WTC11 (cell line): Measurements from ENCODE around the gene CDC42EP4. TPM values are rescaled to one million over a fixed set of nuclear protein-coding genes. Genes with fewer than 3 reads are reported as not detected.

Experiments
- ATAC-seq: fragments of 200-7000 bp; cut with Tn5 transposase; 2 replicates; pipeline ENCODE4 v1.10.0; 2021; ENCODE audit warnings: mild to moderate bottlenecking, moderate library complexity
- CTCF ChIA-PET: fragments of 300-600 bp; sonication (Branson Sonifier 250); formaldehyde crosslinking; loops from one replicate; lab custom pipeline; 2021; ENCODE audit warnings: antibody characterized with exemption; lab: Charles Lee
- POLR2A ChIA-PET: fragments of 350-600 bp; sonication (Branson Sonifier 250); formaldehyde crosslinking; loops from one replicate; lab custom pipeline; 2021; ENCODE audit warnings: antibody characterized with exemption; lab: Charles Lee
- DNase-seq: peaks from one replicate; pipeline ENCODE4 v3.0.0; 2021; ENCODE audit warnings: low spot score
- H3K27ac Mint-ChIP-seq: 2 replicates; pipeline ENCODE4 v1.8.0; 2021; ENCODE audit warnings: mixed read lengths
- H3K27me3 Mint-ChIP-seq: 2 replicates; pipeline ENCODE4 v1.8.0; 2021; ENCODE audit warnings: low read depth, mild to moderate bottlenecking, moderate library complexity, mixed read lengths
- H3K36me3 Mint-ChIP-seq: 2 replicates; pipeline ENCODE4 v1.8.0; 2021; ENCODE audit warnings: mixed read lengths
- H3K4me1 Mint-ChIP-seq: 2 replicates; pipeline ENCODE4 v1.8.0; 2022; ENCODE audit warnings: mixed read lengths
- H3K4me3 Mint-ChIP-seq: 2 replicates; pipeline ENCODE4 v1.8.0; 2021; ENCODE audit warnings: mild to moderate bottlenecking, moderate library complexity, mixed read lengths
- H3K9me3 Mint-ChIP-seq: 2 replicates; pipeline ENCODE4 v1.8.0; 2021; ENCODE audit warnings: mixed read lengths
- ETV6 ChIP-seq: sonication (generic); formaldehyde crosslinking; IDR thresholded peaks from 2 replicates; pipeline ENCODE4 v1.8.1; 2022; ENCODE audit warnings: mild to moderate bottlenecking, missing genetic modification reagents
- FOXK1 ChIP-seq: sonication (generic); formaldehyde crosslinking; IDR thresholded peaks from 2 replicates; pipeline ENCODE4 v1.8.0; 2022; ENCODE audit warnings: mild to moderate bottlenecking, moderate library complexity, missing genetic modification reagents
- FOXP1 ChIP-seq: sonication (generic); formaldehyde crosslinking; IDR thresholded peaks from 2 replicates; pipeline ENCODE4 v1.8.0; 2022; ENCODE audit warnings: missing genetic modification reagents, mild to moderate bottlenecking, moderate library complexity, borderline replicate concordance
- MYBL2 ChIP-seq: sonication (generic); formaldehyde crosslinking; IDR thresholded peaks from 2 replicates; pipeline ENCODE4 v1.8.1; 2023; ENCODE audit warnings: mild to moderate bottlenecking, moderate library complexity, missing genetic modification reagents
- RELA ChIP-seq: sonication (generic); formaldehyde crosslinking; IDR thresholded peaks from 2 replicates; pipeline ENCODE4 v1.8.1; 2022; ENCODE audit warnings: missing genetic modification reagents, mild to moderate bottlenecking, borderline replicate concordance
- SMAD3 ChIP-seq: sonication (generic); formaldehyde crosslinking; IDR thresholded peaks from 2 replicates; pipeline ENCODE4 v1.8.0; 2022; ENCODE audit warnings: missing genetic modification reagents, mild to moderate bottlenecking, borderline replicate concordance
- SOX15 ChIP-seq: fragments of 250-450 bp; sonication (Bioruptor Pico); IDR thresholded peaks from 2 replicates; pipeline ENCODE4 v1.9.0; 2021; ENCODE audit warnings: mild to moderate bottlenecking
- SP1 ChIP-seq: sonication (generic); formaldehyde crosslinking; conservative IDR thresholded peaks from 2 replicates; pipeline ENCODE4 v1.8.1; 2022; ENCODE audit warnings: missing genetic modification reagents
- ZNF232 ChIP-seq: sonication (generic); formaldehyde crosslinking; IDR thresholded peaks from 2 replicates; pipeline ENCODE4 v1.8.0; 2022; ENCODE audit warnings: mild to moderate bottlenecking, missing genetic modification reagents
- ZNF263 ChIP-seq: sonication (generic); formaldehyde crosslinking; IDR thresholded peaks from 2 replicates; pipeline ENCODE4 v1.8.1; 2022; ENCODE audit warnings: low read depth, mild to moderate bottlenecking, moderate library complexity, missing genetic modification reagents
- ZNF423 ChIP-seq: fragments of 250-450 bp; sonication (Bioruptor Pico); IDR thresholded peaks from 2 replicates; pipeline ENCODE4 v2.1.2; 2022; ENCODE audit warnings: mild to moderate bottlenecking, moderate library complexity
- total RNA-seq: library from RNA; stranded (reverse); gene quantifications from 3 replicates; pipeline ENCODE4 v1.2.3, GENCODE V29; 2021
- TF ChIP-seq, protein P1 (sequence below): sonication (generic); formaldehyde crosslinking; IDR thresholded peaks from 2 replicates; pipeline ENCODE4 v1.8.0; 2022; ENCODE audit warnings: mild to moderate bottlenecking, missing genetic modification reagents
- TF ChIP-seq, protein P2 (sequence below): sonication (generic); formaldehyde crosslinking; IDR thresholded peaks from 2 replicates; pipeline ENCODE4 v1.8.1; 2022; ENCODE audit warnings: mild to moderate bottlenecking, missing genetic modification reagents, moderate library complexity, borderline replicate concordance
- TF ChIP-seq, protein P3 (sequence below): sonication (generic); formaldehyde crosslinking; IDR thresholded peaks from 2 replicates; pipeline ENCODE4 v1.8.0; 2022; ENCODE audit warnings: mild to moderate bottlenecking, missing genetic modification reagents
- TF ChIP-seq, protein P4 (sequence below): sonication (generic); formaldehyde crosslinking; IDR thresholded peaks from 2 replicates; pipeline ENCODE4 v1.8.1; 2022; ENCODE audit warnings: missing genetic modification reagents, borderline replicate concordance
- TF ChIP-seq, protein P5 (sequence below): sonication (generic); formaldehyde crosslinking; IDR thresholded peaks from 2 replicates; pipeline ENCODE4 v1.8.1; 2022; ENCODE audit warnings: mild to moderate bottlenecking, moderate library complexity, missing genetic modification reagents
- TF ChIP-seq, protein P6 (sequence below): sonication (generic); formaldehyde crosslinking; IDR thresholded peaks from 2 replicates; pipeline ENCODE4 v1.8.0; 2023; ENCODE audit warnings: mild to moderate bottlenecking, missing genetic modification reagents

CDC42EP4 gene
- total RNA-seq, 1 experiment from 2014 or later = 18.8 TPM

DNA sequence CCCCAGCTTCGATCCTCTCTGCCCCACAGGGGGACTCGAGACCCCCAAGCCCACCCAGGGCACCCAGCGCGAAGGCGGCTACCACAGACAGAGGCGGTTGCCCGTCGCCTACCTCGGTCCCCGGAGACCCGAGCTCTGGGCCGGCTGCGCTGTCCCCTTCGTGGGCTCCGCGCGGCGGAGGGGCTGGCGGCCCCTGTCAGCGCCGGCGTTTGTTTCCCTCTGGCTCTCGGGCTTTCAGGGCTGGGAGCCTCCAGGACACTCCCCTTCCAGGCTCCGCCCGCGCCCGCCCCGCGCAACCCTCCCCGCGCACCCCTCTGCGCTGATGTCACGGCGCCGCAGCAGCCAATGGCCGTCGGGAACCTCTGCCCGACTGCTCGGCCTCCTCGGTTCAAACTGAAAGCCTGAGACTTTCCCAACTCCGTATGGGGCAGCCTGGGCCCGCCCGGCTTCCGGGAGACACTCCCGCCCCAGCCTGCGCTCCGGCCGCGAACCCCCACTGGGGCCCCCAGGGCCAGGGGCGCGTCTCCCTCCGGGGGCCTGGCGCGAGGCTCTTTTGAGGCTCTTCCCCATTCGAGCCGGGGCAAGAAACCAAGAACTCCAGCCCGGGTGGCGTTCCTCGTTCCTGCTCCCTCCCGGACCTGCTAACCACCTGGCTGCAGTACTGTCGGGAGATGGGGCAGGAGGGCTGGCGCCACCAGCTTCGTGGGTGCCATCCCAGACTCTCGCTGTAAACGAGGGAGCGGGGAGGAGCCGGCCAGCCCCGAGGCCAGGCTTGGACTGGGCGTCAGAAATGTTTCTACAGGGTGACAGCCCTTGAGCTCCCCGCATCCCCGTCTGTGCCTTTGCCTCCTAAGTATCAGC lies at the start of gene CDC42EP4 (continued):
- TF ChIP-seq, protein P1, sequence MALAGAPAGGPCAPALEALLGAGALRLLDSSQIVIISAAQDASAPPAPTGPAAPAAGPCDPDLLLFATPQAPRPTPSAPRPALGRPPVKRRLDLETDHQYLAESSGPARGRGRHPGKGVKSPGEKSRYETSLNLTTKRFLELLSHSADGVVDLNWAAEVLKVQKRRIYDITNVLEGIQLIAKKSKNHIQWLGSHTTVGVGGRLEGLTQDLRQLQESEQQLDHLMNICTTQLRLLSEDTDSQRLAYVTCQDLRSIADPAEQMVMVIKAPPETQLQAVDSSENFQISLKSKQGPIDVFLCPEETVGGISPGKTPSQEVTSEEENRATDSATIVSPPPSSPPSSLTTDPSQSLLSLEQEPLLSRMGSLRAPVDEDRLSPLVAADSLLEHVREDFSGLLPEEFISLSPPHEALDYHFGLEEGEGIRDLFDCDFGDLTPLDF (CRISPR knock-in tag) = peak; percentile 67; the same call in 1 of the 2 replicates
- TF ChIP-seq, protein P2, sequence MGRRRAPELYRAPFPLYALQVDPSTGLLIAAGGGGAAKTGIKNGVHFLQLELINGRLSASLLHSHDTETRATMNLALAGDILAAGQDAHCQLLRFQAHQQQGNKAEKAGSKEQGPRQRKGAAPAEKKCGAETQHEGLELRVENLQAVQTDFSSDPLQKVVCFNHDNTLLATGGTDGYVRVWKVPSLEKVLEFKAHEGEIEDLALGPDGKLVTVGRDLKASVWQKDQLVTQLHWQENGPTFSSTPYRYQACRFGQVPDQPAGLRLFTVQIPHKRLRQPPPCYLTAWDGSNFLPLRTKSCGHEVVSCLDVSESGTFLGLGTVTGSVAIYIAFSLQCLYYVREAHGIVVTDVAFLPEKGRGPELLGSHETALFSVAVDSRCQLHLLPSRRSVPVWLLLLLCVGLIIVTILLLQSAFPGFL (CRISPR knock-in tag) = 0 out of 2 replicates have a peak, but pooled peaks have one; percentile 43
- peak; percentile 57; the same call in 1 of the 2 replicates for TF ChIP-seq SP1 (CRISPR knock-in tag)
- TF ChIP-seq RELA (CRISPR knock-in tag) = no peak
- peak; percentile 93 for TF ChIP-seq ZNF423 (CRISPR knock-in tag)
- TF ChIP-seq MYBL2 (CRISPR knock-in tag) = no peak; the same call in 1 of the 2 replicates
- peak; percentile 13; the same call in 1 of the 2 replicates for TF ChIP-seq SMAD3 (CRISPR knock-in tag)
- TF ChIP-seq, protein P3, sequence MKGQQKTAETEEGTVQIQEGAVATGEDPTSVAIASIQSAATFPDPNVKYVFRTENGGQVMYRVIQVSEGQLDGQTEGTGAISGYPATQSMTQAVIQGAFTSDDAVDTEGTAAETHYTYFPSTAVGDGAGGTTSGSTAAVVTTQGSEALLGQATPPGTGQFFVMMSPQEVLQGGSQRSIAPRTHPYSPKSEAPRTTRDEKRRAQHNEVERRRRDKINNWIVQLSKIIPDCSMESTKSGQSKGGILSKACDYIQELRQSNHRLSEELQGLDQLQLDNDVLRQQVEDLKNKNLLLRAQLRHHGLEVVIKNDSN (CRISPR knock-in tag) = 0 out of 2 replicates have a peak, but pooled peaks have one; percentile 30
- TF ChIP-seq, protein P4, sequence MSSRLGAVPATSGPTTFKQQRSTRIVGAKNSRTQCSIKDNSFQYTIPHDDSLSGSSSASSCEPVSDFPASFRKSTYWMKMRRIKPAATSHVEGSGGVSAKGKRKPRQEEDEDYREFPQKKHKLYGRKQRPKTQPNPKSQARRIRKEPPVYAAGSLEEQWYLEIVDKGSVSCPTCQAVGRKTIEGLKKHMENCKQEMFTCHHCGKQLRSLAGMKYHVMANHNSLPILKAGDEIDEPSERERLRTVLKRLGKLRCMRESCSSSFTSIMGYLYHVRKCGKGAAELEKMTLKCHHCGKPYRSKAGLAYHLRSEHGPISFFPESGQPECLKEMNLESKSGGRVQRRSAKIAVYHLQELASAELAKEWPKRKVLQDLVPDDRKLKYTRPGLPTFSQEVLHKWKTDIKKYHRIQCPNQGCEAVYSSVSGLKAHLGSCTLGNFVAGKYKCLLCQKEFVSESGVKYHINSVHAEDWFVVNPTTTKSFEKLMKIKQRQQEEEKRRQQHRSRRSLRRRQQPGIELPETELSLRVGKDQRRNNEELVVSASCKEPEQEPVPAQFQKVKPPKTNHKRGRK (CRISPR knock-in tag) = no peak

DNA sequence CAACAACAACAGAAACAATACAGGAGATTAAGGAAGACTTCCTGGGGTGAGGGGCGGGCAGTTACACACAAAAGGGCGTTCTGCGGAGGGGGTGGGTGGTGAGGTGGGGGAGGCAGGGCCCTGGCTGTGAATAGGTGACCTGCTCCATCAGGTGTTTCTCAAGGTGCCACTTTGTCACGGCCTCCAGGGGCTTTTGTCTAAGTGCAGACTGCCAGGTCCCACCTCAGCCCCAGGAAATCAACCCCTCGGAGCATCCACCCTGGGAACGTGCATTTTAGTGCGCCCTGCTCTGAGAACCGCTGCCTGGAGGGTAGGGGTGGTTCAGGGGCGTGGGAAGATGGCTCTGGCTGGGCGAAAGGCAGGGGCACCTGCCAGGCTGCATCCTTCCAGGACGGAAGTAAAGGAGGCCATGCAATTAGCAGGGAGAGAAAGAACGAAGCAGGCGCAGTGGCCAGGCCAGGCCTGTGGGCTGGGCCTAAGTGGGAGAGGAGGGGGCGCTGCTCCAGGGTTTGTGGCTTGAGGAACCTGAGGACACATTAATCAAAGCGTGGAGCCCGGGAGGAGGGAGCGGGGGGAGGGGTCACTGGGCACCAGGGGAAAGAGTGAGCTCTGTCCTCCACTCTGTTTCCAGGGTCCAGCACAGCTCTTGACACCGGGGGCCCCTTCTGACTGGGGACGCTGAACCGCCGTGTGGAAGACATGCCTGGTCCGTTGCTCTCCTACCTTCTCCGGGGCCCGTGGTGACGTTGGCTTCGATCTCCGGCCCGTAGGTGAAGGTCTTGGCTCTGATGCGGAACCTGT lies 49.4 kb upstream of the CDC42EP4 start:
- Mint-ChIP-seq H3K9me3 (no peaks in the 10 kb centered on the region), H3K27ac (peak overlapping the region; percentile 86), H3K4me1 (peaks cover 58% of the 10 kb centered on the region), H3K27me3 (no peaks in the 10 kb centered on the region), H3K4me3 (peak overlapping the region; percentile 40)
- peak; percentile 43 for ATAC-seq
- TF ChIP-seq FOXK1 (peak; percentile 45), ZNF232 (CRISPR knock-in tag) (no peak), SOX15 (no peak), ZNF423 (CRISPR knock-in tag) (0 out of 2 replicates have a peak, but pooled peaks have one; percentile 21), ETV6 (CRISPR knock-in tag) (no peak), FOXP1 (CRISPR knock-in tag) (peak; percentile 65; the same call in 1 of the 2 replicates), ZNF263 (CRISPR knock-in tag) (0 out of 2 replicates have a peak, but pooled peaks have one; percentile 35)
- TF ChIP-seq, protein P5, sequence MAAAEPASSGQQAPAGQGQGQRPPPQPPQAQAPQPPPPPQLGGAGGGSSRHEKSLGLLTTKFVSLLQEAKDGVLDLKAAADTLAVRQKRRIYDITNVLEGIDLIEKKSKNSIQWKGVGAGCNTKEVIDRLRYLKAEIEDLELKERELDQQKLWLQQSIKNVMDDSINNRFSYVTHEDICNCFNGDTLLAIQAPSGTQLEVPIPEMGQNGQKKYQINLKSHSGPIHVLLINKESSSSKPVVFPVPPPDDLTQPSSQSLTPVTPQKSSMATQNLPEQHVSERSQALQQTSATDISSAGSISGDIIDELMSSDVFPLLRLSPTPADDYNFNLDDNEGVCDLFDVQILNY (CRISPR knock-in tag) = 0 out of 2 replicates have a peak, but pooled peaks have one; percentile 18
- TF ChIP-seq, protein P6, sequence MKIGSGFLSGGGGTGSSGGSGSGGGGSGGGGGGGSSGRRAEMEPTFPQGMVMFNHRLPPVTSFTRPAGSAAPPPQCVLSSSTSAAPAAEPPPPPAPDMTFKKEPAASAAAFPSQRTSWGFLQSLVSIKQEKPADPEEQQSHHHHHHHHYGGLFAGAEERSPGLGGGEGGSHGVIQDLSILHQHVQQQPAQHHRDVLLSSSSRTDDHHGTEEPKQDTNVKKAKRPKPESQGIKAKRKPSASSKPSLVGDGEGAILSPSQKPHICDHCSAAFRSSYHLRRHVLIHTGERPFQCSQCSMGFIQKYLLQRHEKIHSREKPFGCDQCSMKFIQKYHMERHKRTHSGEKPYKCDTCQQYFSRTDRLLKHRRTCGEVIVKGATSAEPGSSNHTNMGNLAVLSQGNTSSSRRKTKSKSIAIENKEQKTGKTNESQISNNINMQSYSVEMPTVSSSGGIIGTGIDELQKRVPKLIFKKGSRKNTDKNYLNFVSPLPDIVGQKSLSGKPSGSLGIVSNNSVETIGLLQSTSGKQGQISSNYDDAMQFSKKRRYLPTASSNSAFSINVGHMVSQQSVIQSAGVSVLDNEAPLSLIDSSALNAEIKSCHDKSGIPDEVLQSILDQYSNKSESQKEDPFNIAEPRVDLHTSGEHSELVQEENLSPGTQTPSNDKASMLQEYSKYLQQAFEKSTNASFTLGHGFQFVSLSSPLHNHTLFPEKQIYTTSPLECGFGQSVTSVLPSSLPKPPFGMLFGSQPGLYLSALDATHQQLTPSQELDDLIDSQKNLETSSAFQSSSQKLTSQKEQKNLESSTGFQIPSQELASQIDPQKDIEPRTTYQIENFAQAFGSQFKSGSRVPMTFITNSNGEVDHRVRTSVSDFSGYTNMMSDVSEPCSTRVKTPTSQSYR (CRISPR knock-in tag) = 0 out of 2 replicates have a peak, but pooled peaks have one; percentile 22
- TF ChIP-seq, all 79 proteins: peak for 6
- DNase-seq = peak; percentile 67
- ChIA-PET CTCF (interaction anchor here (0.6 to 8.9 kb wide), 10 partner anchors 9 to 804 kb away, joined by 3 to 66 read pairs (median 5); partner anchors contain the start of gene CDC42EP4), POLR2A (interaction anchor here (0.6 to 1.0 kb wide), 3 partner anchors 10 to 133 kb away, joined by 3 to 4 read pairs (median 4); no protein-coding TSS in a partner anchor)
- no peaks in the 10 kb centered on the region for H3K36me3 Mint-ChIP-seq
